Skeletal muscle tissue (tissue), 4 donors: ENCODE results near the gene MTRF1. TPM values are rescaled to one million over a fixed set of nuclear protein-coding genes. Genes with fewer than 3 reads are reported as not detected.
"Not testable (repeated sequence)": the region's sequence is repeated elsewhere in the genome, so short reads cannot be mapped to it uniquely, and the experiment has no call there.

Experiments
- H3K27ac ChIP-seq: one replicate; pipeline ENCODE4 v1.7.0; 2013; ENCODE audit warnings: mild to moderate bottlenecking, low read depth, low read length, inconsistent platforms
- H3K27me3 ChIP-seq, 3 donors: one replicate each; pipeline ENCODE4 v1.7.0; 2013; ENCODE audit warnings: low read length in 3 of 3; ENCODE audit not compliant: control insufficient read depth in 3 of 3, insufficient read depth in 3 of 3
- H3K36me3 ChIP-seq, 3 donors: one replicate each; pipeline ENCODE4 v1.7.0; 2013; ENCODE audit warnings: low read length in 3 of 3; ENCODE audit not compliant: control insufficient read depth in 3 of 3, insufficient read depth in 3 of 3
- H3K4me1 ChIP-seq, 3 donors: one replicate each; pipeline ENCODE4 v1.7.0; 2013; ENCODE audit warnings: low read length in 3 of 3, mild to moderate bottlenecking in 3 of 3; ENCODE audit not compliant: control insufficient read depth in 3 of 3, insufficient read depth in 3 of 3
- H3K4me3 ChIP-seq, 3 donors: one replicate each; pipeline ENCODE4 v1.7.0; 2013; ENCODE audit warnings: low read length in 3 of 3
- H3K9ac ChIP-seq, 3 donors: one replicate each; pipeline ENCODE4 v1.7.0; 2013; ENCODE audit warnings: low read length in 3 of 3, mild to moderate bottlenecking in 3 of 3, moderate library complexity in 2 of 3, low read depth in 1 of 3
- H3K9me3 ChIP-seq, 3 donors: one replicate each; pipeline ENCODE4 v1.7.0; 2013; ENCODE audit warnings: low read length in 3 of 3; ENCODE audit not compliant: control insufficient read depth in 3 of 3
- total RNA-seq: library from RNA; depleted of rRNA; stranded (reverse); fragments of >200 nt; gene quantifications from one replicate; pipeline ENCODE4 v1.2.3, GENCODE V29; 2014
- donor health status: Osteomylitis.

MTRF1 gene
- total RNA-seq, 1 donor from 2014 or later, result 16.7 TPM

- Histone ChIP-seq H3K4me3 (no peak overlapping the region), H3K9me3 (no peaks in the 10 kb centered on the region), H3K36me3 (peaks cover 0 to 2% (median 0%) of the 10 kb centered on the region in 3 donors), H3K9ac (no peak overlapping the region), H3K4me1 (no peaks in the 10 kb centered on the region), H3K27me3 (no peaks in the 10 kb centered on the region), H3K27ac (no peak overlapping the region)
Measured at GRCh38 chr13:41284512-41285288, 21.3 kb upstream of the MTRF1 start.

GRCh38 chr13:41282129-41282571, 18.8 kb upstream of the MTRF1 start:
- no peaks in the 10 kb centered on the region for H3K9me3 ChIP-seq
- no peaks in the 10 kb centered on the region for H3K4me1 ChIP-seq
- H3K27me3 ChIP-seq, result no peaks in the 10 kb centered on the region
- peaks cover 0 to 2% (median 0%) of the 10 kb centered on the region in 3 donors for H3K36me3 ChIP-seq
- H3K9ac ChIP-seq, result no peak overlapping the region
- H3K27ac ChIP-seq, result no peak overlapping the region
- H3K4me3 ChIP-seq, result no peak overlapping the region

GRCh38 chr13:41279156-41279555, 15.8 kb upstream of the MTRF1 start:
- H3K4me3 ChIP-seq, H3K36me3 ChIP-seq, H3K4me1 ChIP-seq, H3K27ac ChIP-seq, H3K9me3 ChIP-seq, H3K27me3 ChIP-seq, H3K9ac ChIP-seq: not testable (repeated sequence)

- H3K4me3 ChIP-seq, result no peak overlapping the region
- H3K4me1 ChIP-seq, result no peaks in the 10 kb centered on the region
- H3K9me3 ChIP-seq, result no peaks in the 10 kb centered on the region
- peaks cover 0 to 2% (median 0%) of the 10 kb centered on the region in 3 donors for H3K36me3 ChIP-seq
- H3K9ac ChIP-seq, result no peak overlapping the region
- H3K27ac ChIP-seq, result no peak overlapping the region
- no peaks in the 10 kb centered on the region for H3K27me3 ChIP-seq
Measured at GRCh38 chr13:41276824-41277223, 13.4 kb upstream of the MTRF1 start.

GRCh38 chr13:41274881-41275280, 11.5 kb upstream of the MTRF1 start:
- no peaks in the 10 kb centered on the region for H3K9me3 ChIP-seq
- no peaks in the 10 kb centered on the region for H3K4me1 ChIP-seq
- no peak overlapping the region for H3K9ac ChIP-seq
- no peak overlapping the region for H3K27ac ChIP-seq
- no peaks in the 10 kb centered on the region for H3K27me3 ChIP-seq
- no peak overlapping the region for H3K4me3 ChIP-seq
- H3K36me3 ChIP-seq, result no peaks in the 10 kb centered on the region

GRCh38 chr13:41273831-41274441, 10.6 kb upstream of the MTRF1 start:
- H3K27me3 ChIP-seq, result no peaks in the 10 kb centered on the region

GRCh38 chr13:41271456-41272285, 8.3 kb upstream of the MTRF1 start:
- Histone ChIP-seq H3K27ac (no peak overlapping the region), H3K4me3 (no peak overlapping the region), H3K4me1 (no peaks in the 10 kb centered on the region), H3K9ac (no peak overlapping the region), H3K27me3 (no peaks in the 10 kb centered on the region), H3K36me3 (no peaks in the 10 kb centered on the region), H3K9me3 (no peaks in the 10 kb centered on the region)

More at GRCh38 chr13:41273831-41274441, 10.6 kb upstream of the MTRF1 start:
- no peak overlapping the region for H3K9ac ChIP-seq
- no peaks in the 10 kb centered on the region for H3K4me1 ChIP-seq
- H3K9me3 ChIP-seq, result no peaks in the 10 kb centered on the region
- no peak overlapping the region for H3K27ac ChIP-seq
- H3K4me3 ChIP-seq, result no peak overlapping the region
- H3K36me3 ChIP-seq, result no peaks in the 10 kb centered on the region

- no peak overlapping the region for H3K9ac ChIP-seq
- no peaks in the 10 kb centered on the region for H3K9me3 ChIP-seq
- H3K4me3 ChIP-seq, result no peak overlapping the region
- no peaks in the 10 kb centered on the region for H3K4me1 ChIP-seq
- no peaks in the 10 kb centered on the region for H3K36me3 ChIP-seq
- H3K27ac ChIP-seq, result no peak overlapping the region
- H3K27me3 ChIP-seq, result no peaks in the 10 kb centered on the region
Measured at GRCh38 chr13:41268764-41269163, 5.4 kb upstream of the MTRF1 start.

GRCh38 chr13:41267106-41267505, 3.7 kb upstream of the MTRF1 start:
- Histone ChIP-seq H3K4me3 (no peak overlapping the region), H3K36me3 (no peaks in the 10 kb centered on the region), H3K27me3 (no peaks in the 10 kb centered on the region), H3K4me1 (peaks cover 0 to 10% (median 5%) of the 10 kb centered on the region in 3 donors), H3K9me3 (no peaks in the 10 kb centered on the region), H3K9ac (no peak overlapping the region), H3K27ac (no peak overlapping the region)
